Trophoblast cell (in vitro differentiated cells and primary cell): ENCODE results near the gene TRMT2A.

ENCODE experiments used
- DNase-seq, 2 donors: peaks; one replicate each; pipeline ENCODE4 v3.0.0-alpha.2; 2016
- H2AFZ ChIP-seq: 2 replicates; pipeline ENCODE4 v1.6.1; 2013; ENCODE audit warnings: low read length, moderate library complexity, mild to moderate bottlenecking; ENCODE audit not compliant: insufficient read depth, poor library complexity
- H2AK5ac ChIP-seq: 2 replicates; pipeline ENCODE4 v1.6.1; 2013; ENCODE audit warnings: mild to moderate bottlenecking, low read length
- H2BK120ac ChIP-seq: 2 replicates; pipeline ENCODE4 v1.6.1; 2013; ENCODE audit warnings: low read length, mild to moderate bottlenecking, moderate library complexity; ENCODE audit not compliant: insufficient read depth, poor library complexity
- H2BK12ac ChIP-seq: 2 replicates; pipeline ENCODE4 v1.6.1; 2013; ENCODE audit warnings: mild to moderate bottlenecking, low read length, moderate library complexity
- H2BK5ac ChIP-seq: 2 replicates; pipeline ENCODE4 v1.6.1; 2013; ENCODE audit warnings: low read length, low read depth, moderate library complexity, mild to moderate bottlenecking; ENCODE audit not compliant: poor library complexity
- H3K14ac ChIP-seq: 2 replicates; pipeline ENCODE4 v1.6.1; 2013; ENCODE audit warnings: mild to moderate bottlenecking, low read length
- H3K18ac ChIP-seq: 2 replicates; pipeline ENCODE4 v1.6.1; 2013; ENCODE audit warnings: mild to moderate bottlenecking, low read length
- H3K23ac ChIP-seq: 2 replicates; pipeline ENCODE4 v1.6.1; 2013; ENCODE audit warnings: low read length
- H3K27ac ChIP-seq: 2 replicates; pipeline ENCODE4 v1.5.1; 2013; ENCODE audit warnings: low read depth, mild to moderate bottlenecking, inconsistent platforms, low read length, moderate library complexity
- H3K27me3 ChIP-seq: 2 replicates; pipeline ENCODE4 v1.6.1; 2013; ENCODE audit warnings: inconsistent platforms, mild to moderate bottlenecking, low read length, moderate library complexity; ENCODE audit not compliant: insufficient read depth
- H3K36me3 ChIP-seq, 2 experiments: 1 replicate in 1 of 2; 2 replicates in 1 of 2; pipeline ENCODE4 v1.6.1; 2013; ENCODE audit warnings: low read length in 2 of 2, mild to moderate bottlenecking in 2 of 2, moderate library complexity in 1 of 2; ENCODE audit not compliant: insufficient read depth in 2 of 2, control insufficient read depth in 1 of 2
- H3K4ac ChIP-seq: 2 replicates; pipeline ENCODE4 v1.6.1; 2013; ENCODE audit warnings: low read depth, mild to moderate bottlenecking, low read length, moderate library complexity
- H3K4me1 ChIP-seq, 2 experiments: 1 replicate in 1 of 2; 2 replicates in 1 of 2; pipeline ENCODE4 v1.6.1; 2013; ENCODE audit warnings: low read length in 2 of 2, mild to moderate bottlenecking in 2 of 2, moderate library complexity in 1 of 2; ENCODE audit not compliant: insufficient read depth in 2 of 2, control insufficient read depth in 1 of 2
- H3K4me2 ChIP-seq: 2 replicates; pipeline ENCODE4 v1.6.1; 2013; ENCODE audit warnings: inconsistent platforms, mild to moderate bottlenecking, low read length, moderate library complexity
- H3K4me3 ChIP-seq: 2 replicates; pipeline ENCODE4 v1.5.1; 2013; ENCODE audit warnings: mild to moderate bottlenecking, low read depth, low read length, inconsistent platforms
- H3K79me1 ChIP-seq: one replicate; pipeline ENCODE4 v1.6.1; 2013; ENCODE audit warnings: low read length
- H3K79me2 ChIP-seq: 2 replicates; pipeline ENCODE4 v1.6.1; 2013; ENCODE audit warnings: low read length, mild to moderate bottlenecking; ENCODE audit not compliant: control insufficient read depth, insufficient read depth, poor library complexity
- H3K9ac ChIP-seq: 2 replicates; pipeline ENCODE4 v1.6.1; 2013; ENCODE audit warnings: mild to moderate bottlenecking, low read length
- H3K9me3 ChIP-seq: 2 replicates; pipeline ENCODE4 v1.6.1; 2013; ENCODE audit warnings: low read depth, mild to moderate bottlenecking, control low read depth, inconsistent platforms, low read length; ENCODE audit not compliant: insufficient read depth
- H4K12ac ChIP-seq: 2 replicates; pipeline ENCODE4 v1.6.1; 2013; ENCODE audit warnings: low read depth, mild to moderate bottlenecking, low read length, moderate library complexity
- H4K8ac ChIP-seq: 2 replicates; pipeline ENCODE4 v1.6.1; 2013; ENCODE audit warnings: low read depth, mild to moderate bottlenecking, low read length, moderate library complexity
- H4K91ac ChIP-seq: one replicate; pipeline ENCODE4 v1.6.1; 2013; ENCODE audit warnings: low read depth, mild to moderate bottlenecking, low read length, moderate library complexity
- WGBS: extraction: QIAGEN DNeasy Blood & Tissue Kit; methylation state at CpG from one replicate; pipeline ENCODE4 v1.1.7; 2013; ENCODE audit warnings: missing lambda C conversion rate; ENCODE audit not compliant: insufficient read length, insufficient coverage; ENCODE audit errors: extremely low coverage; 5-methylcytosine and 5-hydroxymethylcytosine counted together

The TRMT2A gene

GRCh38 chr22:20140107-20140445 lies 23.1 kb upstream of the TRMT2A start:
- Histone ChIP-seq H3K4me2 (no peak overlapping the region), H3K4me3 (no peak overlapping the region), H2AFZ (no peak overlapping the region), H3K79me2 (no peaks in the 10 kb centered on the region), H3K36me3 (peaks cover 18 to 24% of the 10 kb centered on the region in 2 experiments), H2BK12ac (no peak overlapping the region), H3K27me3 (no peaks in the 10 kb centered on the region), H4K12ac (no peak overlapping the region), H3K9me3 (peaks cover 4% of the 10 kb centered on the region), H3K9ac (no peak overlapping the region), H2AK5ac (no peak overlapping the region), H4K8ac (no peak overlapping the region), H3K23ac (no peak overlapping the region), H3K27ac (no peak overlapping the region), H2BK120ac (no peak overlapping the region), H3K4me1 (peaks cover 13 to 15% of the 10 kb centered on the region in 2 experiments), H3K18ac (no peak overlapping the region), H4K91ac (no peak overlapping the region), H3K79me1 (peaks cover 7% of the 10 kb centered on the region), H3K14ac (no peak overlapping the region), H3K4ac (no peak overlapping the region), H2BK5ac (no peak overlapping the region)
- DNase-seq, result no peak
- no CpG with 5 or more reads among the region's 11 CpGs for WGBS

- Histone ChIP-seq H3K9me3 (peaks cover 4% of the 10 kb centered on the region), H3K79me2 (no peaks in the 10 kb centered on the region), H4K91ac (no peak overlapping the region), H3K4me1 (peaks cover 13 to 15% of the 10 kb centered on the region in 2 experiments), H3K18ac (no peak overlapping the region), H3K27ac (no peak overlapping the region), H3K79me1 (peaks cover 7% of the 10 kb centered on the region), H4K12ac (no peak overlapping the region), H4K8ac (no peak overlapping the region), H3K14ac (no peak overlapping the region), H3K23ac (no peak overlapping the region), H2AK5ac (no peak overlapping the region), H2BK120ac (no peak overlapping the region), H2BK5ac (no peak overlapping the region), H3K4me2 (no peak overlapping the region), H3K9ac (no peak overlapping the region), H3K4me3 (no peak overlapping the region), H2BK12ac (no peak overlapping the region), H2AFZ (no peak overlapping the region), H3K4ac (no peak overlapping the region), H3K27me3 (no peaks in the 10 kb centered on the region), H3K36me3 (peaks cover 18 to 20% of the 10 kb centered on the region in 2 experiments)
- DNase-seq, result no peak
- no CpG with 5 or more reads among the region's 36 CpGs for WGBS
These were observed 22.5 kb upstream of the TRMT2A start for GRCh38 chr22:20139391-20140106.

- peaks cover 4% of the 10 kb centered on the region for H3K9me3 ChIP-seq
- DNase-seq, result no peak
- H3K14ac ChIP-seq, result no peak overlapping the region
- no CpG with 5 or more reads among the region's 16 CpGs for WGBS
- H3K4me1 ChIP-seq, result peaks cover 13 to 17% of the 10 kb centered on the region in 2 experiments
- peaks cover 13 to 20% of the 10 kb centered on the region in 2 experiments for H3K36me3 ChIP-seq
- H3K27ac ChIP-seq, result no peak overlapping the region
- H2BK5ac ChIP-seq, result no peak overlapping the region
- H3K27me3 ChIP-seq, result no peaks in the 10 kb centered on the region
- H4K91ac ChIP-seq, result no peak overlapping the region
- H3K18ac ChIP-seq, result no peak overlapping the region
- H3K79me2 ChIP-seq, result no peaks in the 10 kb centered on the region
- no peak overlapping the region for H4K8ac ChIP-seq
- H2BK120ac ChIP-seq, result no peak overlapping the region
- H2BK12ac ChIP-seq, result no peak overlapping the region
- no peak overlapping the region for H3K4me3 ChIP-seq
- H2AFZ ChIP-seq, result no peak overlapping the region
- H3K23ac ChIP-seq, result no peak overlapping the region
- H4K12ac ChIP-seq, result no peak overlapping the region
- no peak overlapping the region for H2AK5ac ChIP-seq
- H3K4me2 ChIP-seq, result no peak overlapping the region
- H3K4ac ChIP-seq, result no peak overlapping the region
- H3K9ac ChIP-seq, result no peak overlapping the region
- peaks cover 7% of the 10 kb centered on the region for H3K79me1 ChIP-seq
These were observed 21.8 kb upstream of the TRMT2A start for GRCh38 chr22:20138868-20139267.

- H4K12ac ChIP-seq, result no peak overlapping the region
- H4K91ac ChIP-seq, result no peak overlapping the region
- no peak for DNase-seq
- no peak overlapping the region for H3K4me3 ChIP-seq
- H3K27ac ChIP-seq, result no peak overlapping the region
- H2BK120ac ChIP-seq, result no peak overlapping the region
- WGBS, result no CpG with 5 or more reads among the region's 4 CpGs
- H2AFZ ChIP-seq, result no peak overlapping the region
- H2AK5ac ChIP-seq, result no peak overlapping the region
- H3K9me3 ChIP-seq, result peaks cover 4% of the 10 kb centered on the region
- no peak overlapping the region for H3K18ac ChIP-seq
- H2BK12ac ChIP-seq, result no peak overlapping the region
- no peak overlapping the region for H4K8ac ChIP-seq
- no peak overlapping the region for H2BK5ac ChIP-seq
- no peak overlapping the region for H3K4ac ChIP-seq
- peaks cover 7% of the 10 kb centered on the region for H3K79me1 ChIP-seq
- no peak overlapping the region for H3K14ac ChIP-seq
- H3K27me3 ChIP-seq, result no peaks in the 10 kb centered on the region
- H3K4me1 ChIP-seq, result peaks cover 13 to 19% of the 10 kb centered on the region in 2 experiments
- no peak overlapping the region for H3K4me2 ChIP-seq
- peaks cover 9 to 18% of the 10 kb centered on the region in 2 experiments for H3K36me3 ChIP-seq
- no peak overlapping the region for H3K23ac ChIP-seq
- H3K9ac ChIP-seq, result no peak overlapping the region
- H3K79me2 ChIP-seq, result no peaks in the 10 kb centered on the region
These were observed 21.4 kb upstream of the TRMT2A start for GRCh38 chr22:20138417-20138738.
